K562 (cell line): ENCODE data around the gene ELMO3. TPM values are rescaled to one million over a fixed set of nuclear protein-coding genes. Genes with fewer than 3 reads are reported as not detected.

Source experiments
- ATAC-seq: fragments of 200-7000 bp; cut with Tn5 transposase; 3 replicates; pipeline ENCODE4 v1.9.1; 2020; ENCODE audit warnings: moderate library complexity
- BruUV-seq: library from RNA; stranded (reverse); fragments of 400-500 nt; replicated peaks from 2 replicates; lab custom pipeline; 2021; lab: Mats Ljungman, UMichigan
- CTCF ChIA-PET: fragments of 300-600 bp; formaldehyde crosslinking; extraction: SDS; loops from one replicate; lab custom pipeline; 2021; ENCODE audit warnings: low intra/inter-chr PET ratio; lab: Yijun Ruan, JAX
- POLR2A ChIA-PET: fragments of 300-600, 350-650 bp; sonication (Branson Sonifier 250); formaldehyde crosslinking; extraction: SDS; loops from one replicate; lab custom pipeline; 2021; ENCODE audit warnings: antibody characterized with exemption, inconsistent platforms; lab: Yijun Ruan, JAX
- DNase-seq, 4 experiments: peaks; one replicate each; pipeline versions ENCODE4 v3.0.0 to v3.0.0-alpha.2; 2011 to 2018; ENCODE audit warnings: low spot score in 3 of 4, mixed read lengths in 3 of 4; ENCODE audit errors: extremely low read depth in 1 of 4
- FAIRE-seq: peaks from 2 replicates; lab custom pipeline; 2011; peaks lifted over from hg19 to GRCh38; lab: Jason Lieb, UNC
- H2AFZ ChIP-seq: 2 replicates; pipeline ENCODE4 v1.6.0; 2011; ENCODE audit warnings: low read depth, low read length, control low read depth, inconsistent platforms
- H3K27ac ChIP-seq: fragments of 200-600 bp; 3 replicates; pipeline ENCODE4 v1.8.0; 2011; ENCODE audit warnings: low read depth, mild to moderate bottlenecking, control low read depth, inconsistent platforms, low read length, moderate library complexity, mixed read lengths; ENCODE audit errors: extremely low read depth
- H3K27me3 ChIP-seq, 2 experiments: fragments of 300-600 bp in 1 of 2; 2 replicates in 1 of 2; 3 replicates in 1 of 2; pipeline versions ENCODE4 v1.6.0 to v1.8.0; 2011; ENCODE audit warnings: inconsistent platforms in 2 of 2, low read length in 2 of 2, mild to moderate bottlenecking in 1 of 2, mixed read lengths in 1 of 2, moderate library complexity in 1 of 2; ENCODE audit not compliant: control insufficient read depth in 2 of 2, insufficient read depth in 2 of 2
- H3K36me3 ChIP-seq: fragments of 300-600 bp; 3 replicates; pipeline ENCODE4 v1.8.0; 2011; ENCODE audit warnings: mild to moderate bottlenecking, low read length, inconsistent platforms; ENCODE audit not compliant: control insufficient read depth, insufficient read depth
- H3K4me1 ChIP-seq, 2 experiments: fragments of 200-600 bp in 1 of 2; replicated peaks in 1 of 2; 2 replicates in 1 of 2; 3 replicates in 1 of 2; pipeline versions ENCODE4 v1.5.1 to v1.8.0; 2011; ENCODE audit warnings: inconsistent platforms in 2 of 2, low read length in 2 of 2, mild to moderate bottlenecking in 1 of 2, mixed read lengths in 1 of 2, moderate library complexity in 1 of 2; ENCODE audit not compliant: control insufficient read depth in 2 of 2, insufficient read depth in 2 of 2
- H3K4me2 ChIP-seq: 2 replicates; pipeline ENCODE4 v1.6.1; 2011; ENCODE audit warnings: low read length, control low read depth, inconsistent platforms, mixed read lengths; ENCODE audit not compliant: insufficient read depth
- H3K4me3 ChIP-seq: fragments of 200-600 bp; sonication (generic), shearing (Covaris generic); 2 replicates; pipeline ENCODE4 v1.5.1; 2016; ENCODE audit warnings: control low read depth, inconsistent platforms
- H3K79me2 ChIP-seq: fragments of 200-600 bp; 3 replicates; pipeline ENCODE4 v1.8.0; 2011; ENCODE audit warnings: low read length, inconsistent platforms; ENCODE audit not compliant: control insufficient read depth, insufficient read depth
- H3K9ac ChIP-seq, 2 experiments: 2 replicates each; pipeline versions ENCODE4 v1.6.0 to v1.6.1; 2011; ENCODE audit warnings: low read depth in 2 of 2, low read length in 2 of 2, control low read depth in 1 of 2, inconsistent platforms in 1 of 2, mild to moderate bottlenecking in 1 of 2, mixed read lengths in 1 of 2; ENCODE audit not compliant: insufficient read depth in 1 of 2
- H3K9me1 ChIP-seq: one replicate; pipeline ENCODE4 v1.6.0; 2011; ENCODE audit warnings: inconsistent platforms, mild to moderate bottlenecking, low read length, moderate library complexity; ENCODE audit not compliant: control insufficient read depth, insufficient read depth
- H3K9me3 ChIP-seq: replicated peaks from 2 replicates; pipeline ENCODE4 v1.5.1; 2011; ENCODE audit warnings: low read depth, low read length, inconsistent platforms; ENCODE audit not compliant: control insufficient read depth, insufficient read depth
- H4K20me1 ChIP-seq: replicated peaks from 2 replicates; pipeline ENCODE4 v1.6.1; 2011; ENCODE audit warnings: low read length, inconsistent platforms, mixed read lengths; ENCODE audit not compliant: control insufficient read depth, insufficient read depth
- CEBPB ChIP-seq: fragments of 450-650 bp; IDR thresholded peaks from 2 replicates; pipeline ENCODE4 v1.6.1; 2016; ENCODE audit warnings: missing genetic modification characterization, missing compliant biosample characterization
- CGGBP1 ChIP-seq: fragments of 250-450 bp; sonication (Bioruptor Pico); IDR thresholded peaks from 2 replicates; pipeline ENCODE4 v1.9.0; 2021; ENCODE audit warnings: mild to moderate bottlenecking
- CHD1 ChIP-seq: fragments of 200-600 bp; sonication (generic); IDR thresholded peaks from one replicate; pipeline ENCODE4 v1.6.1; 2012; ENCODE audit warnings: mild to moderate bottlenecking, moderate library complexity, low read length, inconsistent platforms
- COPS2 ChIP-seq: fragments of 450-650 bp; conservative IDR thresholded peaks from 2 replicates; pipeline ENCODE4 v1.6.1; 2016; ENCODE audit warnings: mild to moderate bottlenecking, moderate library complexity
- FOXP1 ChIP-seq: sonication (generic); formaldehyde crosslinking; IDR thresholded peaks from 2 replicates; pipeline ENCODE4 v1.8.0; 2022; ENCODE audit warnings: mild to moderate bottlenecking, missing genetic modification reagents
- GTF2A2 ChIP-seq: IDR thresholded peaks from 2 replicates; pipeline ENCODE4 v1.6.1; 2016; ENCODE audit warnings: mild to moderate bottlenecking, missing genetic modification characterization, missing compliant biosample characterization
- HSF4 ChIP-seq: fragments of 250-450 bp; sonication (Bioruptor Pico); IDR thresholded peaks from 2 replicates; pipeline ENCODE4 v2.1.2; 2022; ENCODE audit warnings: mild to moderate bottlenecking, moderate library complexity, borderline replicate concordance
- JUND ChIP-seq, 2 experiments: IDR thresholded peaks; 2 replicates in 1 of 2; 3 replicates in 1 of 2; pipeline ENCODE4 v1.6.1; 2011; ENCODE audit warnings: borderline replicate concordance in 2 of 2, low read depth in 2 of 2, low read length in 2 of 2, improper control_type of control experiment in 1 of 2, missing biosample characterization in 1 of 2, missing genetic modification characterization in 1 of 2, missing genetic modification reagents in 1 of 2
- L3MBTL2 ChIP-seq: fragments of 450-650 bp; IDR thresholded peaks from 2 replicates; pipeline ENCODE4 v1.6.1; 2016; ENCODE audit warnings: mild to moderate bottlenecking, moderate library complexity
- NCOA4 ChIP-seq: fragments of 450-650 bp; IDR thresholded peaks from 2 replicates; pipeline ENCODE4 v1.6.1; 2018; ENCODE audit warnings: mild to moderate bottlenecking; ENCODE audit not compliant: partially characterized antibody
- POLR2A ChIP-seq: fragments of 450-650 bp; conservative IDR thresholded peaks from 2 replicates; pipeline ENCODE4 v1.6.1; 2016
- SAP30 ChIP-seq: fragments of 200-600 bp; sonication (generic); IDR thresholded peaks from 2 replicates; pipeline ENCODE4 v1.6.1; 2012; ENCODE audit warnings: borderline replicate concordance, low read depth, mild to moderate bottlenecking, moderate library complexity, low read length, control low read depth, inconsistent platforms; ENCODE audit not compliant: insufficient read depth, poor library complexity, severe bottlenecking
- SUPT5H ChIP-seq: fragments of 450-650 bp; IDR thresholded peaks from 2 replicates; pipeline ENCODE4 v1.6.1; 2016
- THAP7 ChIP-seq: fragments of 250-450 bp; sonication (Bioruptor Pico); IDR thresholded peaks from 2 replicates; pipeline ENCODE4 v1.5.0; 2021
- USF1 ChIP-seq: sonication (generic); formaldehyde crosslinking; IDR thresholded peaks from 2 replicates; pipeline ENCODE4 v1.9.0; 2022; ENCODE audit warnings: mild to moderate bottlenecking, missing genetic modification reagents
- ZBTB8A ChIP-seq: fragments of 450-650 bp; IDR thresholded peaks from 2 replicates; pipeline ENCODE4 v1.6.1; 2018; ENCODE audit warnings: mild to moderate bottlenecking, moderate library complexity; ENCODE audit not compliant: partially characterized antibody
- ZNF23 ChIP-seq: fragments of 250-450 bp; sonication (Bioruptor Pico); IDR thresholded peaks from 2 replicates; pipeline ENCODE4 v1.4.0; 2020; ENCODE audit warnings: mild to moderate bottlenecking
- WGBS: fragments of 100-300 bp; shearing (Covaris generic); methylation state at CpG from one replicate; pipeline ENCODE4 v1.1.6; 2016; ENCODE audit warnings: low coverage, mixed read lengths; ENCODE audit not compliant: insufficient coverage; ENCODE audit errors: missing lambda C conversion rate; 5-methylcytosine and 5-hydroxymethylcytosine counted together
- in situ Hi-C: fragments of 300-500 bp; cut with MboI; formaldehyde crosslinking; loops from 4 replicates; pipeline ENCODE4 v1.15.0; 2018; ENCODE audit warnings: inconsistent platforms, mixed read lengths
- intact Hi-C: fragments of 100-400 bp; cut with micrococcal nuclease; formaldehyde crosslinking; loops from 2 replicates; pipeline ENCODE4 v1.14.2; 2022
- polyA plus RNA-seq, 8 experiments: library from polyadenylated mRNA; depleted of rRNA in 4 of 8; stranded (reverse) in 5 of 8; unstranded in 3 of 8; fragments of >200 nt; fragmentation: Nextera tagmentation in 2 of 8; fragmentation: Illumina TruSeq in 1 of 8; extraction: Ambion mirVana in 2 of 8; extraction: Trizol in 1 of 8; gene quantifications; 2 replicates each; pipeline versions ENCODE4 v1.2.1 to v1.2.3, GENCODE V29; 2011 to 2014; ENCODE audit warnings: inconsistent platforms in 1 of 8, missing spikeins in 1 of 8
- total RNA-seq, 7 experiments: library from RNA; depleted of rRNA in 6 of 7; stranded (reverse); fragments of >200 nt in 6 of 7; fragmentation: Illumina TruSeq in 2 of 7; extraction: Trizol in 2 of 7; gene quantifications; 2 replicates each; pipeline versions ENCODE4 v1.2.1 to v1.2.3, GENCODE V29; 2011 to 2021; ENCODE audit warnings: low replicate concordance in 1 of 7
- TF ChIP-seq, protein P1 (sequence below): sonication (generic); IDR thresholded peaks from 2 replicates; pipeline ENCODE4 v1.6.1; 2016

The ELMO3 gene
- total and polyA plus RNA-seq, 9 of the 15 experiments (the other 6 are each of a cell fraction or from before 2014, with no cell fraction given), result 0.04 to 5.1 (median 1.5) TPM

GRCh38 chr16:67228034-67228785, 29.3 kb downstream of the ELMO3 start:
- Histone ChIP-seq H3K9me1 (no peaks in the 10 kb centered on the region), H3K4me2 (peak overlapping the region; percentile 100), H3K79me2 (peaks cover 21% of the 10 kb centered on the region), H3K27ac (peak overlapping the region; percentile 19; the same call in 1 of the 3 replicates), H3K4me3 (peak overlapping the region; percentile 98), H3K4me1 (peaks cover 18 to 20% of the 10 kb centered on the region in 2 experiments), H2AFZ (no peak overlapping the region), H3K27me3 (no peaks in the 10 kb centered on the region), H3K9me3 (no peaks in the 10 kb centered on the region), H4K20me1 (no peaks in the 10 kb centered on the region), H3K36me3 (peaks cover 57% of the 10 kb centered on the region; the same call in 2 of the 3 replicates), H3K9ac (peak overlapping the region; percentile 94 to 97)
- ChIA-PET POLR2A (interaction anchor here (1.3 to 2.8 kb wide), 5 partner anchors 10 to 31 kb away, joined by 3 to 31 read pairs (median 6); no protein-coding TSS in a partner anchor), CTCF (no interaction called here)
- in situ Hi-C loops, result no loop called here
- no peak for ATAC-seq
- no peak for DNase-seq
- intact Hi-C loops, result loop anchor here (5.0 kb wide), 1 partner anchor 36 kb away; the partner anchor contains the start of genes E2F4 and EXOC3L1
- no peak for FAIRE-seq
- no TSS peak for BruUV-seq
- 83% methylated on average over 9 of the region's 9 CpGs for WGBS
- no peak for TF ChIP-seq COPS2
- no peak for TF ChIP-seq HSF4 (CRISPR knock-in tag)
- TF ChIP-seq CHD1, result no peak
- TF ChIP-seq L3MBTL2, result no peak
- TF ChIP-seq USF1 (CRISPR knock-in tag), result 0 out of 2 replicates have a peak, but pooled peaks have one; percentile 10
- TF ChIP-seq POLR2A, result 0 out of 2 replicates have a peak, but pooled peaks have one; percentile 17
- TF ChIP-seq SAP30, result no peak
- TF ChIP-seq GTF2A2, result no peak
- TF ChIP-seq FOXP1 (CRISPR knock-in tag), result no peak
- TF ChIP-seq CEBPB (tag), result no peak
- no peak for TF ChIP-seq ZNF23 (CRISPR knock-in tag)
- TF ChIP-seq, protein P1, sequence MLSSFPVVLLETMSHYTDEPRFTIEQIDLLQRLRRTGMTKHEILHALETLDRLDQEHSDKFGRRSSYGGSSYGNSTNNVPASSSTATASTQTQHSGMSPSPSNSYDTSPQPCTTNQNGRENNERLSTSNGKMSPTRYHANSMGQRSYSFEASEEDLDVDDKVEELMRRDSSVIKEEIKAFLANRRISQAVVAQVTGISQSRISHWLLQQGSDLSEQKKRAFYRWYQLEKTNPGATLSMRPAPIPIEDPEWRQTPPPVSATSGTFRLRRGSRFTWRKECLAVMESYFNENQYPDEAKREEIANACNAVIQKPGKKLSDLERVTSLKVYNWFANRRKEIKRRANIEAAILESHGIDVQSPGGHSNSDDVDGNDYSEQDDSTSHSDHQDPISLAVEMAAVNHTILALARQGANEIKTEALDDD, result no peak
- TF ChIP-seq THAP7 (CRISPR knock-in tag), result no peak
- TF ChIP-seq ZBTB8A, result no peak
- no peak for TF ChIP-seq CGGBP1
- no peak for TF ChIP-seq NCOA4
- TF ChIP-seq JUND (IDR thresholded peaks at IDR 0.05; ENCODE audit: borderline replicate concordance, low read depth, low read length), result no peak
- TF ChIP-seq JUND (tag; IDR thresholded peaks at IDR 0.05; ENCODE audit: borderline replicate concordance, low read depth, low read length), result no peak
- TF ChIP-seq SUPT5H, result peak; percentile 52
